Measurements from ENCODE around the gene BAZ2B. TPM values are rescaled to one million over a fixed set of nuclear protein-coding genes. Genes with fewer than 3 reads are reported as not detected.

BAZ2B gene
- polyA plus RNA-seq, 1 of the 3 experiments (the other 2 are of a cell fraction): 10.2 TPM

DNA sequence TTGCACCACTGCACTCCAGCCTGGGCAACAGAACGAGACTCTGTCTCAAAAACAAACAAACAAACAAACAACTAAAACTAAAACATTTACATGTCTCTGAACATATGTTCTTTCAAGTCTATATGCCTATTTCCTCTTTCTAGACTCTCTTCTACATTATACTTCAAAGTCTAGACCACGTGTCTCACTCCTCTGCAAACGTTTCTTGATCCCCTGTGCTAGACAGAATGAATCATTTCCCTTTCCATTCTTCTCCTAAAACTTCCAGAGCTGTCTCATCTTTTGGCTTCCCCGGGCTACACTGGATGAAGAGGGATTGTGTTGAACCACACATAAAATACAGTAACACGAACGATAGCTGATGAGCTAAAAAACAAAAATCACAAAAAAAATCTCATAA, 67.1 kb downstream of the BAZ2B start (continued):
- TF ChIP-seq, protein P1, sequence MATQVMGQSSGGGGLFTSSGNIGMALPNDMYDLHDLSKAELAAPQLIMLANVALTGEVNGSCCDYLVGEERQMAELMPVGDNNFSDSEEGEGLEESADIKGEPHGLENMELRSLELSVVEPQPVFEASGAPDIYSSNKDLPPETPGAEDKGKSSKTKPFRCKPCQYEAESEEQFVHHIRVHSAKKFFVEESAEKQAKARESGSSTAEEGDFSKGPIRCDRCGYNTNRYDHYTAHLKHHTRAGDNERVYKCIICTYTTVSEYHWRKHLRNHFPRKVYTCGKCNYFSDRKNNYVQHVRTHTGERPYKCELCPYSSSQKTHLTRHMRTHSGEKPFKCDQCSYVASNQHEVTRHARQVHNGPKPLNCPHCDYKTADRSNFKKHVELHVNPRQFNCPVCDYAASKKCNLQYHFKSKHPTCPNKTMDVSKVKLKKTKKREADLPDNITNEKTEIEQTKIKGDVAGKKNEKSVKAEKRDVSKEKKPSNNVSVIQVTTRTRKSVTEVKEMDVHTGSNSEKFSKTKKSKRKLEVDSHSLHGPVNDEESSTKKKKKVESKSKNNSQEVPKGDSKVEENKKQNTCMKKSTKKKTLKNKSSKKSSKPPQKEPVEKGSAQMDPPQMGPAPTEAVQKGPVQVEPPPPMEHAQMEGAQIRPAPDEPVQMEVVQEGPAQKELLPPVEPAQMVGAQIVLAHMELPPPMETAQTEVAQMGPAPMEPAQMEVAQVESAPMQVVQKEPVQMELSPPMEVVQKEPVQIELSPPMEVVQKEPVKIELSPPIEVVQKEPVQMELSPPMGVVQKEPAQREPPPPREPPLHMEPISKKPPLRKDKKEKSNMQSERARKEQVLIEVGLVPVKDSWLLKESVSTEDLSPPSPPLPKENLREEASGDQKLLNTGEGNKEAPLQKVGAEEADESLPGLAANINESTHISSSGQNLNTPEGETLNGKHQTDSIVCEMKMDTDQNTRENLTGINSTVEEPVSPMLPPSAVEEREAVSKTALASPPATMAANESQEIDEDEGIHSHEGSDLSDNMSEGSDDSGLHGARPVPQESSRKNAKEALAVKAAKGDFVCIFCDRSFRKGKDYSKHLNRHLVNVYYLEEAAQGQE (IDR thresholded peaks at IDR 0.05; ENCODE audit: low read depth, low read length): no peak
- no peak for TF ChIP-seq SMC3 (IDR thresholded peaks at IDR 0.05; ENCODE audit: low read depth, low read length)
- TF ChIP-seq MAX (IDR thresholded peaks at IDR 0.05; ENCODE audit: low read depth): no peak
- TF ChIP-seq RFX5 (IDR thresholded peaks at IDR 0.05; ENCODE audit: low read length): no peak
- TF ChIP-seq FOSL2 (IDR thresholded peaks at IDR 0.05; ENCODE audit: borderline replicate concordance, low read depth): no peak
- TF ChIP-seq JUND (IDR thresholded peaks at IDR 0.05): no peak
- TF ChIP-seq, protein P2, sequence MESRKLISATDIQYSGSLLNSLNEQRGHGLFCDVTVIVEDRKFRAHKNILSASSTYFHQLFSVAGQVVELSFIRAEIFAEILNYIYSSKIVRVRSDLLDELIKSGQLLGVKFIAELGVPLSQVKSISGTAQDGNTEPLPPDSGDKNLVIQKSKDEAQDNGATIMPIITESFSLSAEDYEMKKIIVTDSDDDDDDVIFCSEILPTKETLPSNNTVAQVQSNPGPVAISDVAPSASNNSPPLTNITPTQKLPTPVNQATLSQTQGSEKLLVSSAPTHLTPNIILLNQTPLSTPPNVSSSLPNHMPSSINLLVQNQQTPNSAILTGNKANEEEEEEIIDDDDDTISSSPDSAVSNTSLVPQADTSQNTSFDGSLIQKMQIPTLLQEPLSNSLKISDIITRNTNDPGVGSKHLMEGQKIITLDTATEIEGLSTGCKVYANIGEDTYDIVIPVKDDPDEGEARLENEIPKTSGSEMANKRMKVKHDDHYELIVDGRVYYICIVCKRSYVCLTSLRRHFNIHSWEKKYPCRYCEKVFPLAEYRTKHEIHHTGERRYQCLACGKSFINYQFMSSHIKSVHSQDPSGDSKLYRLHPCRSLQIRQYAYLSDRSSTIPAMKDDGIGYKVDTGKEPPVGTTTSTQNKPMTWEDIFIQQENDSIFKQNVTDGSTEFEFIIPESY (IDR thresholded peaks at IDR 0.05; ENCODE audit: borderline replicate concordance, low read depth): no peak

DNA sequence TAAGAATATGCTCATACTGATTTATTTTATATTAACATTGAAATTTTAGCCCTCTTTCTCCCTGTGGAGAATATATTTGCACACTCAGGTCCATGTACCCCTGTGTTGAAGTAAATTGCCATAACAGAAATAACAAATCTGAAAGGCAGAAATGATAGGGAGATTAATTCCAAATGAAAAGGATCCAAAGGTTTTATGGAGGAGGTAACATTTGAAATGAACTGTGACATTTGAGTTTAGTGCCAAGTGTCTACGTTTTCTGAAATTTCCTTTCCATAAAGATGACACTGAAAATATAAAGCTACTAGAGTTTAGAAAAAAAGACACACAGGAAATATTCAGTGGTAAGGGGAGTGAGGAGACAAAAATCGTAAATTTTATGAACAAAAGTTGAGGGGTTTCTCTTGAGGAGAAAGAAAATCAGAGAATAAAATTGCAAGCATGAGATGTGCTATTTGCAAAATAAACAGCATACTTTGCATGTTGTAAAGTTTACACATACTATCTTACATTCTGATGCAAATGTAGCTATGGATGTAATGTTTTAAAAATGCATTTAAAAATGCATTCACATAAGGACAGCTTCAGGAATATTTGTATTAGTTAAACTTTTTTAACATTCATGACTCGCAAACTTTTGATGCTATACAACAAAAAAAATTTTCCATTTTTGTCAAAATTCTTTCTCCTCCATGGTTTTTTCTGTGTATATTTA, 69.5 kb downstream of the BAZ2B start:
- Histone ChIP-seq H3K36me3 (replicated peaks in 1 of 2; ENCODE audit: control insufficient read depth in 1 of 2, insufficient read depth in 2 of 2, low read length in 1 of 2) (peaks cover under 1 to 18% of the 10 kb centered on the region in 2 experiments), H3K9ac (no peak overlapping the region), H3K27ac (ENCODE audit: low read depth in 2 of 2, low read length in 1 of 2) (no peak overlapping the region), H3F3A (replicated peaks; ENCODE audit: insufficient read depth) (peaks cover 14% of the 10 kb centered on the region), H3K79me2 (ENCODE audit: insufficient read depth) (no peaks in the 10 kb centered on the region), H3K27me3 (ENCODE audit: insufficient read depth) (no peaks in the 10 kb centered on the region), H2AFZ (ENCODE audit: low read depth) (no peak overlapping the region), H3K4me3 (ENCODE audit: low read depth in 2 of 2, low read length in 1 of 2) (no peak overlapping the region), H4K20me1 (ENCODE audit: insufficient read depth) (no peaks in the 10 kb centered on the region), H3K9me2 (no peaks in the 10 kb centered on the region), H3K4me1 (ENCODE audit: control insufficient read depth in 1 of 2, insufficient read depth in 2 of 2, low read depth in 1 of 2, low read length in 1 of 2) (no peaks in the 10 kb centered on the region), H3K9me3 (peaks cover 14% of the 10 kb centered on the region; the same call in 1 of the 2 replicates), H3K4me2 (no peak overlapping the region)
- 93% methylated on average over 3 of the region's 3 CpGs for WGBS (ENCODE audit: low lambda C conversion rate)
- no peak for DNase-seq
- POLR2A ChIA-PET: no interaction called here
- no peak for TF ChIP-seq POLR2AphosphoS5 (IDR thresholded peaks at IDR 0.05; ENCODE audit: low read depth, low read length)
- no peak for TF ChIP-seq RCOR1 (IDR thresholded peaks at IDR 0.05; ENCODE audit: low read length)
- CTCF ChIA-PET: interaction anchor here (0.9 to 1.3 kb wide), 3 partner anchors 13 to 165 kb away, joined by 3 to 4 read pairs (median 3); partner anchors contain the start of gene MARCHF7
